Chondrocyte (in vitro differentiated cells): ENCODE measurements around the gene MMAB. TPM values are rescaled to one million over a fixed set of nuclear protein-coding genes. Genes with fewer than 3 reads are reported as not detected.
A peak's percentile ranks its signal among the peaks of the same experiment; 100 is the strongest.

Experiments
- DNase-seq: peaks from one replicate; pipeline ENCODE4 v3.0.0; 2021; ENCODE audit warnings: mixed read lengths, low spot score
- H3K27ac Mint-ChIP-seq: one replicate; pipeline ENCODE4 v1.8.0; 2021; ENCODE audit warnings: mild to moderate bottlenecking, moderate library complexity, mixed read lengths; ENCODE audit not compliant: unreplicated experiment
- H3K27me3 Mint-ChIP-seq: 2 replicates; pipeline ENCODE4 v1.8.0; 2021; ENCODE audit warnings: low read depth, mixed read lengths
- H3K36me3 Mint-ChIP-seq: 2 replicates; pipeline ENCODE4 v1.8.0; 2021; ENCODE audit warnings: low read depth, mixed read lengths
- H3K4me1 Mint-ChIP-seq: 2 replicates; pipeline ENCODE4 v1.8.0; 2021; ENCODE audit warnings: low read depth, mild to moderate bottlenecking, mixed read lengths
- H3K4me3 Mint-ChIP-seq: one replicate; pipeline ENCODE4 v1.8.0; 2021; ENCODE audit warnings: mild to moderate bottlenecking, moderate library complexity, mixed read lengths; ENCODE audit not compliant: unreplicated experiment
- H3K9me3 Mint-ChIP-seq: 2 replicates; pipeline ENCODE4 v1.8.0; 2021; ENCODE audit warnings: low read depth, mixed read lengths
- total RNA-seq: library from RNA; stranded (reverse); gene quantifications from 3 replicates; pipeline ENCODE4 v1.2.1, GENCODE V29; 2021
- TF ChIP-seq, protein P1 (sequence below): fragments of 200-600 bp; sonication (generic); IDR thresholded peaks from 2 replicates; pipeline ENCODE4 v1.5.0; 2021; ENCODE audit warnings: antibody characterized with exemption, mild to moderate bottlenecking, moderate library complexity

The MMAB gene
- total RNA-seq, 1 donor from 2014 or later, result 23.3 TPM

DNA sequence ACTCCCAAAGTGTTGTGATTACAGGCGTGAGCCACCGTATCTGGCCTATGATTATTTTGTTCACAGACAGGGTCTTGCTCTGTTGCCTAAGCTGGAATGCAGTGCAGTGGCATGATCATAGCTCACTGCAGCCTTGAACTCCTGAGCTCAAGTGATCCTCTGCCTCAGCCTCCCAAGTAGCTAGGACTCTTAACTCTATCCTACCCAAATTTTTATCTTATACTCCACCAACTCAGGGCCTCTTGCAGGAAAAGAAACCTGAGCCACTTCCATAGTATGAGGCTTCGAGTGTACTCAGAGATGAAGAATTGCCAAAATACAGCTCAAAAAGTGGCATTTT is 828 bp downstream of the MMAB start:
- Mint-ChIP-seq H3K27ac (peak overlapping the region; percentile 79), H3K4me1 (peaks cover 22% of the 10 kb centered on the region), H3K9me3 (no peaks in the 10 kb centered on the region), H3K4me3 (peak overlapping the region; percentile 83), H3K27me3 (no peaks in the 10 kb centered on the region), H3K36me3 (peaks cover 10% of the 10 kb centered on the region)
- TF ChIP-seq, protein P1, sequence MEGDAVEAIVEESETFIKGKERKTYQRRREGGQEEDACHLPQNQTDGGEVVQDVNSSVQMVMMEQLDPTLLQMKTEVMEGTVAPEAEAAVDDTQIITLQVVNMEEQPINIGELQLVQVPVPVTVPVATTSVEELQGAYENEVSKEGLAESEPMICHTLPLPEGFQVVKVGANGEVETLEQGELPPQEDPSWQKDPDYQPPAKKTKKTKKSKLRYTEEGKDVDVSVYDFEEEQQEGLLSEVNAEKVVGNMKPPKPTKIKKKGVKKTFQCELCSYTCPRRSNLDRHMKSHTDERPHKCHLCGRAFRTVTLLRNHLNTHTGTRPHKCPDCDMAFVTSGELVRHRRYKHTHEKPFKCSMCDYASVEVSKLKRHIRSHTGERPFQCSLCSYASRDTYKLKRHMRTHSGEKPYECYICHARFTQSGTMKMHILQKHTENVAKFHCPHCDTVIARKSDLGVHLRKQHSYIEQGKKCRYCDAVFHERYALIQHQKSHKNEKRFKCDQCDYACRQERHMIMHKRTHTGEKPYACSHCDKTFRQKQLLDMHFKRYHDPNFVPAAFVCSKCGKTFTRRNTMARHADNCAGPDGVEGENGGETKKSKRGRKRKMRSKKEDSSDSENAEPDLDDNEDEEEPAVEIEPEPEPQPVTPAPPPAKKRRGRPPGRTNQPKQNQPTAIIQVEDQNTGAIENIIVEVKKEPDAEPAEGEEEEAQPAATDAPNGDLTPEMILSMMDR, result no peak
- DNase-seq, result no peak

DNA sequence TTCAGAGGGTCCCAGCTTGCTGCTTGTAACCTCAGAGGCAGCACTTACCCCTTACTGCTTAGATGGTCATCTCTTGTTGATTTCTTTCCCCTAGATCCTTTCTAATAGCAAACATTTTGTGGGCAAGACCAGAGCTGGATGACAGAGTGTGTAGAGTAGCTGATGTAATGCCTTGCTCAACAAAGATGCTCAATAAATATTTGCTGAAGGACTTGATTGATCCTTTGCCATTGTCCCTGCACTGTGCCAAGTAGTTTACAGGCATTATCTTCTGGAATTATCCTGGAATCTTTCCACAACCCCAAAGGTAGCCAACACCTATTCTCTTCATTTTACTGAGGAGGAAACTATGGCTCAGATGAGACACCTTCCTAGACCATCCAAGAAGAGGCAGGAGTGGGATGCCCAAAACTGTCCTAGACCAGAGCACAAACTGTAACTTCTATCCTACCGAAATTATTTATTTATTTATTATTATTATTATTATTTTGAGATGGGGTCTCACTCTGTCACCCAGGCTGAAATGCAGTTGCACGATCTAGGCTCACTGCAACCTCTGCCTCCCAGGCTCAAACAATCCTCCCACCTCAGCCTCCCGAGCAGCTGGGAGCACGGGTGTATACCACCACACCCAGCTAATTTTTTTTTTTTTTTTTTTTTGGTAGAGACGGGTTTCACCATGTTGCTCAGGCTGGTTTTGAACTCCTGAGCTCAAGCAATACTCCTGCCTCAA is 1.4 kb downstream of the MMAB start:
- Mint-ChIP-seq H3K4me1 (peaks cover 22% of the 10 kb centered on the region), H3K4me3 (peak overlapping the region; percentile 7), H3K9me3 (no peaks in the 10 kb centered on the region), H3K27me3 (no peaks in the 10 kb centered on the region), H3K27ac (no peak overlapping the region), H3K36me3 (peaks cover 7% of the 10 kb centered on the region)
- TF ChIP-seq, protein P1, result no peak
- no peak for DNase-seq

DNA sequence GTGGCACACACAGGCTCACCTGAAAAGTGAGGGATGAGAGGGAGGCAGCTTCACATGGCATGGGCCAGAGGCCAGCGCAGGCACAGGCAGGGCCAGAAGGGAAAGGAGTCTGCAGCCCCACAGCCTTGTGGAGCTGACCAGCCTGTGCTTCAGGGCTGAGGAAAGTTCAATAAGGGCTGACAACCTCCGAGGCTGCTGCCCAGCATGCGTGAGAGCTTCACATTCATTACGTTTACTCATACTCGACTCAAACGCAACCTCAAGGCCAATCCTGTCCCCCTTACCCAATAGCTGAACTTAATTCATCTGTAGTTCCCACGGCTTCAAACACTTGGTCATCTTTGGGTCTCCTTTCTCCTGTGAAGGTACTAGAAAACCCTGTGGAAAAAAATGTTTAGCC is 4.8 kb downstream of the MMAB start:
- H3K27ac Mint-ChIP-seq, result no peak overlapping the region
- H3K9me3 Mint-ChIP-seq, result no peaks in the 10 kb centered on the region
- DNase-seq, result no peak
- H3K27me3 Mint-ChIP-seq, result no peaks in the 10 kb centered on the region
- TF ChIP-seq, protein P1, result no peak
- H3K4me1 Mint-ChIP-seq, result peaks cover 8% of the 10 kb centered on the region
- H3K4me3 Mint-ChIP-seq, result no peak overlapping the region
- H3K36me3 Mint-ChIP-seq, result peaks cover 4% of the 10 kb centered on the region

- H3K9me3 Mint-ChIP-seq, result no peaks in the 10 kb centered on the region
- H3K4me3 Mint-ChIP-seq, result no peak overlapping the region
- TF ChIP-seq, protein P1, result no peak
- H3K27me3 Mint-ChIP-seq, result no peaks in the 10 kb centered on the region
- DNase-seq, result no peak
- no peak overlapping the region for H3K27ac Mint-ChIP-seq
- peaks cover 4% of the 10 kb centered on the region for H3K36me3 Mint-ChIP-seq
- peaks cover 6% of the 10 kb centered on the region for H3K4me1 Mint-ChIP-seq
Measured at GRCh38 chr12:109567967-109568366, 5.3 kb downstream of the MMAB start.

GRCh38 chr12:109567296-109567695 is 6.0 kb downstream of the MMAB start:
- TF ChIP-seq, protein P1, result no peak
- H3K9me3 Mint-ChIP-seq, result no peaks in the 10 kb centered on the region
- DNase-seq, result no peak
- H3K27me3 Mint-ChIP-seq, result no peaks in the 10 kb centered on the region
- no peak overlapping the region for H3K4me3 Mint-ChIP-seq
- H3K4me1 Mint-ChIP-seq, result no peaks in the 10 kb centered on the region
- H3K27ac Mint-ChIP-seq, result no peak overlapping the region
- peaks cover 5% of the 10 kb centered on the region for H3K36me3 Mint-ChIP-seq
